ENCODE results near the gene WDR59.
"Not testable (repeated sequence)": the region's sequence is repeated elsewhere in the genome, so short reads cannot be mapped to it uniquely, and the experiment has no call there.

The WDR59 gene

DNA sequence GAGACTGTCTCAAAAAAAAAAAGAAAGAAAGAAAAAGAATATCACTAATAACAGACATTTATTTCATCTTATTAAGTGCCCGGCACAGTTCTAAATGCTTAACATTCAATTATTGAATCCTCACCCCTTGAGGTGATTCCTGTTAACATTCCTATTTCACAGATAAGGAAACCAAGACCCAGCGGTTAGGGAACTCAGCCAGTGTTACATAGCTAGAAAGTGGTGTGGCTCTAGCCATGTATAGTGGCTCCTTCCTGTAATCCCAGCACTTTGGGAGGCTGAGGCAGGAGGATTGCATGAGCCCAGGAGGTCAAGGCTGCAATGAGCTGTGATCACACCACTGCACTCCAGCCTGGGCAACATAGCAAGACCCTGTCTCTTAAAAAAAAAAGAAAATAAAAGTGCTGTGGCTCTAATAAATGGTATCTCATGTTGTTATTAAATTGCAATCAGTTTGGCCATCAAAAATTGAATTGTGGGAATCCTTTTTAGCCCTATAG is 42.0 kb upstream of the WDR59 start:
- no peak for TF ChIP-seq CTCF (IDR thresholded peaks at IDR 0.05; ENCODE audit: low read depth, low read length, missing control alignments)
- Histone ChIP-seq H3K4me3 (ENCODE audit: low read depth, low read length) (no peak overlapping the region), H3K27ac (peak overlapping the region; percentile 85), H3K27me3 (replicated peaks) (no peaks in the 10 kb centered on the region), H3K36me3 (replicated peaks) (no peaks in the 10 kb centered on the region)
- peak; percentile 33 for DNase-seq
- in situ Hi-C loops (cut with HindIII; ENCODE audit: low pct_ligation_motif_present, low sequenced_read_pairs), result no loop called here

GRCh38 chr16:75026239-75026891 is 41.4 kb upstream of the WDR59 start:
- H3K27me3 ChIP-seq (replicated peaks); H3K36me3 ChIP-seq (replicated peaks); in situ Hi-C loops (cut with HindIII; ENCODE audit: low pct_ligation_motif_present, low sequenced_read_pairs); H3K4me3 ChIP-seq (ENCODE audit: low read depth, low read length): not testable (repeated sequence)
- peak; percentile 65 for DNase-seq
- peak overlapping the region; percentile 85 for H3K27ac ChIP-seq

DNA sequence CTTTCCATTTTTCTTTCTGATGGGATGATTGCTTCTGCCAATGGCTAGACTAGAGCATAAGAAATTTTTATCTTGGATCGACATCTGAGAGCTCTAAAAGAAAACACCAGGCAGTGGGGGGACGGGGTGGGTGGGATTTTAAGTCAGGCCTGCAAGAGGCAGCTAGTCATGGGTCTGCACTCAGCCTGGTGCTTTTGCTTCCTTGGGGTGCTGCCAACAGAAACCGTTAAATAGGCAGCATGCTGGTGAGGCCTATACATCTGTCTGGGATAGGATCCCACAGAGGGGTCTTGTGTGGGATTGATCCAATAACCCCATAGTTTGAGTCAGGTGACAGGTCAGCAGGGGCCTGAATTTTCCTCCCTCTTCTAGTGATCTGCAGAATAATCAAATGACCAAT is 40.8 kb upstream of the WDR59 start:
- peak overlapping the region; percentile 85 for H3K27ac ChIP-seq
- in situ Hi-C loops (cut with HindIII; ENCODE audit: low pct_ligation_motif_present, low sequenced_read_pairs), result no loop called here

GRCh38 chr16:75024594-75024993 is 39.7 kb upstream of the WDR59 start:
- Histone ChIP-seq H3K27me3 (replicated peaks) (no peaks in the 10 kb centered on the region), H3K27ac (no peak overlapping the region), H3K36me3 (replicated peaks) (no peaks in the 10 kb centered on the region), H3K4me3 (ENCODE audit: low read depth, low read length) (no peak overlapping the region)
- no peak for TF ChIP-seq CTCF (IDR thresholded peaks at IDR 0.05; ENCODE audit: low read depth, low read length, missing control alignments)
- no peak for DNase-seq
- in situ Hi-C loops (cut with HindIII; ENCODE audit: low pct_ligation_motif_present, low sequenced_read_pairs), result no loop called here

More for the DNA sequence above, 40.8 kb upstream of the WDR59 start:
- peak; percentile 49 for DNase-seq
- Histone ChIP-seq H3K27me3 (replicated peaks) (no peaks in the 10 kb centered on the region), H3K4me3 (ENCODE audit: low read depth, low read length) (no peak overlapping the region), H3K36me3 (replicated peaks) (no peaks in the 10 kb centered on the region)
- no peak for TF ChIP-seq CTCF (IDR thresholded peaks at IDR 0.05; ENCODE audit: low read depth, low read length, missing control alignments)

GRCh38 chr16:75024182-75024581 is 39.3 kb upstream of the WDR59 start:
- Histone ChIP-seq H3K4me3 (ENCODE audit: low read depth, low read length) (no peak overlapping the region), H3K27ac (no peak overlapping the region), H3K27me3 (replicated peaks) (no peaks in the 10 kb centered on the region), H3K36me3 (replicated peaks) (no peaks in the 10 kb centered on the region)
- DNase-seq, result no peak
- TF ChIP-seq CTCF (IDR thresholded peaks at IDR 0.05; ENCODE audit: low read depth, low read length, missing control alignments), result no peak
- in situ Hi-C loops (cut with HindIII; ENCODE audit: low pct_ligation_motif_present, low sequenced_read_pairs), result no loop called here

GRCh38 chr16:75023009-75023408 is 38.1 kb upstream of the WDR59 start:
- H3K27me3 ChIP-seq (replicated peaks), result no peaks in the 10 kb centered on the region
- no peak for TF ChIP-seq CTCF (IDR thresholded peaks at IDR 0.05; ENCODE audit: low read depth, low read length, missing control alignments)
- H3K4me3 ChIP-seq (ENCODE audit: low read depth, low read length), result no peak overlapping the region
- peak overlapping the region; percentile 62 for H3K27ac ChIP-seq
- in situ Hi-C loops (cut with HindIII; ENCODE audit: low pct_ligation_motif_present, low sequenced_read_pairs), result no loop called here
- DNase-seq, result no peak
- H3K36me3 ChIP-seq (replicated peaks), result no peaks in the 10 kb centered on the region

All from brain microvascular endothelial cell (primary cell).